ENCODE results near the gene RCE1. TPM values are rescaled to one million over a fixed set of nuclear protein-coding genes. Genes with fewer than 3 reads are reported as not detected.

RCE1 gene
- total and polyA plus RNA-seq, 2 donors (not counting 3 experiments of a cell fraction or from before 2014, with no cell fraction given) = 26.9 to 47.4 TPM

GRCh38 chr11:66858186-66858938 lies 15.1 kb downstream of the RCE1 start:
- dilution Hi-C loops (cut with MboI; ENCODE audit: extremely low pct_ligation_motif_present, low sequenced_read_pairs) = no loop called here
- no peaks in the 10 kb centered on the region for H3K9me3 ChIP-seq (replicated peaks; ENCODE audit: control insufficient read depth, insufficient read depth, low read length)
- no TSS peak for BruUV-seq (replicated peaks)
- POLR2A ChIA-PET = no interaction called here
- no peaks in the 10 kb centered on the region for H3K9me1 ChIP-seq (replicated peaks; ENCODE audit: control insufficient read depth, extremely low read depth, insufficient read depth, low read length)
- DNase-seq (ENCODE audit: low read depth, low spot score) (no peak), FAIRE-seq (no peak)
- no peaks in the 10 kb centered on the region for H4K20me1 ChIP-seq (replicated peaks; ENCODE audit: control insufficient read depth, extremely low read depth, insufficient read depth, low read length)
- intact Hi-C loops (cut with micrococcal nuclease) = no loop called here
- no peak overlapping the region for H3K9ac ChIP-seq (replicated peaks; ENCODE audit: extremely low read depth, insufficient read depth, low read length)
- CTCF ChIA-PET = interaction anchor here (1.4 kb wide), 1 partner anchor 117 kb away, joined by 3 read pairs; the partner anchor contains the start of gene C11orf86
- peaks cover 9% of the 10 kb centered on the region for H3K4me1 ChIP-seq (ENCODE audit: control insufficient read depth, extremely low read depth, insufficient read depth, low read length)
- H3K27ac ChIP-seq (ENCODE audit: insufficient read depth, low read depth, low read length) = no peak overlapping the region
- H3K4me2 ChIP-seq (ENCODE audit: insufficient read depth, low read length) = no peak overlapping the region
- H3K36me3 ChIP-seq (ENCODE audit: control insufficient read depth in 2 of 2, extremely low read depth in 1 of 2, insufficient read depth in 2 of 2, low read length in 2 of 2) = no peaks in the 10 kb centered on the region
- H3K27me3 ChIP-seq (ENCODE audit: control insufficient read depth in 2 of 2, insufficient read depth in 2 of 2, low read length in 2 of 2) = no peaks in the 10 kb centered on the region
- H3K79me2 ChIP-seq (ENCODE audit: control insufficient read depth, insufficient read depth, low read length) = peaks cover 13% of the 10 kb centered on the region
- no peak overlapping the region for H2AFZ ChIP-seq (ENCODE audit: low read depth, low read length)
- H3K4me3 ChIP-seq (replicated peaks in 1 of 3; ENCODE audit: insufficient read depth in 1 of 3, low read depth in 1 of 3, low read length in 3 of 3) = no peak overlapping the region
- TF ChIP-seq MAX (IDR thresholded peaks at IDR 0.05; ENCODE audit: insufficient read depth, insufficient read length) (no peak), POLR2A (IDR thresholded peaks at IDR 0.05; ENCODE audit: low read depth, low read length) (no peak), MYC (IDR thresholded peaks at IDR 0.05; ENCODE audit: low read depth, low read length) (no peak), POLR2AphosphoS5 (IDR thresholded peaks at IDR 0.05; ENCODE audit: insufficient read depth, low read depth, low read length) (no peak), FOS (IDR thresholded peaks at IDR 0.05; ENCODE audit: borderline replicate concordance, insufficient read depth, low read length) (no peak), EZH2 (IDR thresholded peaks at IDR 0.05; ENCODE audit: borderline replicate concordance, low read depth, low read length, severe bottlenecking) (no peak), JUN (IDR thresholded peaks at IDR 0.05; ENCODE audit: borderline replicate concordance, insufficient read depth, insufficient read length, low read depth) (no peak), GATA2 (IDR thresholded peaks at IDR 0.05; ENCODE audit: insufficient read depth, insufficient read length, low read depth, low read length) (no peak), CTCF (IDR thresholded peaks at IDR 0.05; ENCODE audit: extremely low read depth in 1 of 2, insufficient read depth in 1 of 2, low read depth in 1 of 2, low read length in 2 of 2) (no peak)

Data from endothelial cell of umbilical vein (primary cell).